GM12873 (cell line): ENCODE results near the gene GTF2H1.

Experiments used
- TF ChIP-seq, protein P1 (sequence below): IDR thresholded peaks from 2 replicates; pipeline ENCODE4 v1.5.1; 2012; ENCODE audit warnings: low read depth, mild to moderate bottlenecking, moderate library complexity, low read length, control low read depth; ENCODE audit not compliant: insufficient read depth; ENCODE audit errors: missing control alignments

GTF2H1 gene

DNA sequence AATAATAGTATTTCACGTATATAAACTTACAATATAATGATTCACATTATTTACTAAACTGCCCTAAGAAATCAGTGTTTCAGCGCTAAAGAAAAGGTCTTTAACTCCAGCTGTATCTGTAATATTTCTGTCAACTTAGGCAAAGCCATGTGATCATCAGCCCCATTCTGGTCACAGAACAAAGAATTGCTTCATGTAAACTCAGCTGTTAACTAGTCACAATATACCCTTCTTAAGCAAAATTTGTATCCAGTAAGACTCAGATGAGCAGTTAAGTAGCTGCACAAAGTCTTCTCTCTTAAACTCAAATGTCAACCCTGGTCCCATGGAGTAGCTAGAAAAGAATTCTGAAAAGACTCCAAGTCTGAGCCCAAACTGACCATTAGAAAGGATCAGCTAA is 27.1 kb upstream of the GTF2H1 start:
- TF ChIP-seq, protein P1, sequence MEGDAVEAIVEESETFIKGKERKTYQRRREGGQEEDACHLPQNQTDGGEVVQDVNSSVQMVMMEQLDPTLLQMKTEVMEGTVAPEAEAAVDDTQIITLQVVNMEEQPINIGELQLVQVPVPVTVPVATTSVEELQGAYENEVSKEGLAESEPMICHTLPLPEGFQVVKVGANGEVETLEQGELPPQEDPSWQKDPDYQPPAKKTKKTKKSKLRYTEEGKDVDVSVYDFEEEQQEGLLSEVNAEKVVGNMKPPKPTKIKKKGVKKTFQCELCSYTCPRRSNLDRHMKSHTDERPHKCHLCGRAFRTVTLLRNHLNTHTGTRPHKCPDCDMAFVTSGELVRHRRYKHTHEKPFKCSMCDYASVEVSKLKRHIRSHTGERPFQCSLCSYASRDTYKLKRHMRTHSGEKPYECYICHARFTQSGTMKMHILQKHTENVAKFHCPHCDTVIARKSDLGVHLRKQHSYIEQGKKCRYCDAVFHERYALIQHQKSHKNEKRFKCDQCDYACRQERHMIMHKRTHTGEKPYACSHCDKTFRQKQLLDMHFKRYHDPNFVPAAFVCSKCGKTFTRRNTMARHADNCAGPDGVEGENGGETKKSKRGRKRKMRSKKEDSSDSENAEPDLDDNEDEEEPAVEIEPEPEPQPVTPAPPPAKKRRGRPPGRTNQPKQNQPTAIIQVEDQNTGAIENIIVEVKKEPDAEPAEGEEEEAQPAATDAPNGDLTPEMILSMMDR = no peak

DNA sequence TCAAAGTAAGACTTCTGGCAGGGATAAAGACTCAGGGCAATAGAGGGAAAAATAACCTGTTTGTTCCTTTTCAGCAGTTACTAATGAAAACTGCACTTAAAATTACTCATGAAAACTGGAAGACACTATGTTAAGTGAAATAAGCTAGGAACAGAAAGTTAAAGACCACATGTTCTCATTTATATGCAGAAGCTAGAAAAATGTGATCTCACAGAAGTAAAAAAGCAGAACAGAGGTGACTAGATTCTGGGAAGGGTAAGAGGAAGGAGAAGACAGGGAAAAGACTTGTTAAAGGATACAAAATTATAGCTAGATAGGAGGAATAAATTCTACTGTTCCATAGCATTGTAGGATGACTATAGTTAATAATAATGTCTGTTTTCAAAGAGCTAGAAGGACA is 22.6 kb upstream of the GTF2H1 start:
- TF ChIP-seq, protein P1 = no peak

DNA sequence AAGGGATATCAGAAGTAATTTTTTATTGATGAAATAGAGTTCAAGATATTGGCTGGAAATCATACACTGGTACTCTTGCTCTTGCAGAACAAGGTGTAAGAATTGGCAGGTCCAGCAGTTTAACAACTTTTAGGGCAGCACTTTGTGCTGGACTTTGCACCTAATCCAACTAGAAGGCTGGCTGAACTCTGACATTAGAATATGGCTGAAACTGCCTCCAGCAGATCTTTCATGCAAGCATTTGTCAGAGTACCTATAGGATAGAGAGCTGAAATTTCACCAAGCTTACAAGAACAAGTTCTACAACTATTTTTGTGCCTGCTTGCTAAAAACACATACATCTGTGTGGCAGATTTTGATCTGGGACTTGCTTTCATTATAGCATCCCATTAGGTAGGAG is 17.6 kb upstream of the GTF2H1 start:
- TF ChIP-seq, protein P1 = no peak

DNA sequence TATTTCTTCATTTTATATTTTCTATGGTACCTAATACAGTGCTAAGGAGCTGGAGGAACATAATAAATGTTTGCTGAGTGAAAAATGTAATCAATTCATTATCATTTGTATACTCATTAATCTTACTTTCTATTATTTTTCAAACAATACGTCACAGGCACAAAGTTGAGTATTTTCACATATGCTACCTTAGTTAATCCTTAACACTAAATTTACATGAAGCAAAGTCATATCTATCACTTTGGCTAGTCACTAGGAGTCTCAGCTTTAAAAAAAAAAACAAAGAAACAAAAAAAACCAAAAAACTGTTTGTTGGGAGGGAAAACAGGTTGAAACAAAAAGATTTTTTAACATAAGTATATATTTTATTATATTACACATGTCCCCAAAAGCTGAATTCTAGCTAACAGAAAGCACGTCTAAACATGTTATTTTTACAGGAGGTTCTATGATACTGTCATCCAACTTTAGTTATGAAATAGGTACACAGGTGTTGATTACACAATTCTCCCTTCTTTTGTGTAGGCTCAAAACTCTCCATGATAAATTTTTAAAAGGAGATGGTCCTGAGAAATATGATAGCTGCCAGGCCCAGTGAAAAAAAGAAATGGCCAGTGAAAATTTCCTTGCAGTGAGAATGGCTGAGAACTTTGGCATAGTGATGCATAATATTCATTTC is 14.8 kb upstream of the GTF2H1 start:
- TF ChIP-seq, protein P1 = no peak

DNA sequence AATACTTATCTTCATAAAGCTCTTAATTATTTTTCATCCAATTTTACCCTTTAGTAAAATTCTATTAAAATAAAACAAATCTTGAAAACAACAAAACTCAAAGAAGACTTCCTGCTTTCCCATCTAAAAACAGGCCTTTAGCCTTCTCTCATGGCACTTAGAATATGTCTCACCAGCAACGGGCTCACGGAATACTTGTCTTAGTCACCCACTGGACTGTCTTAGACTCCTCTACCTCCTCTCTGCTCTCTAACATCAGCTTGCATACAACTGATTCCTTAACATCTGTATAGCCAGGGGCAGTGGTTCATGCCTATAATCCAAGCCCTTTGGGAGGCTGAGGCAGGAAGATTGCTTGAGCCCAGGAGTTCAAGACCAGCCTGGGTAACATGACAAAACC is 14.1 kb upstream of the GTF2H1 start:
- TF ChIP-seq, protein P1 = no peak

DNA sequence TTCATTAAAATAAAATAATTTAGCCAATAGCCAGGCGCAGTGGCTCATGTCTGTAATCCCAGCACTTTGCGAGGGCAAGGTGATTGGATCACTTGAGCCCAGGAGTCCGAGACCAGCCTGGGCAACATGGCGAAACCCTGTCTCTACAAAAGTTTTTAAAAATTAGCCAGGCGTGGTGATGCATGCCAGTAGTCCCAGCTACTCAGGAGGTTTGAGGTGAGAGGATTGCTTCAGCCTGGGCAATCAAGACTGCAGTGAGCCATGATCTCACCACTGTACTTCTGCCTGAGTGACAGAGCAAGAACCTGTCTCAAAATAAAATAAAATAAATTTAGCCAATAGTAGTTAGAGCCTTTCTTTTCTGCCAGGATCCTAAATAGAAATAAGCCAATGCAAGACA is 12.7 kb upstream of the GTF2H1 start:
- TF ChIP-seq, protein P1 = no peak

DNA sequence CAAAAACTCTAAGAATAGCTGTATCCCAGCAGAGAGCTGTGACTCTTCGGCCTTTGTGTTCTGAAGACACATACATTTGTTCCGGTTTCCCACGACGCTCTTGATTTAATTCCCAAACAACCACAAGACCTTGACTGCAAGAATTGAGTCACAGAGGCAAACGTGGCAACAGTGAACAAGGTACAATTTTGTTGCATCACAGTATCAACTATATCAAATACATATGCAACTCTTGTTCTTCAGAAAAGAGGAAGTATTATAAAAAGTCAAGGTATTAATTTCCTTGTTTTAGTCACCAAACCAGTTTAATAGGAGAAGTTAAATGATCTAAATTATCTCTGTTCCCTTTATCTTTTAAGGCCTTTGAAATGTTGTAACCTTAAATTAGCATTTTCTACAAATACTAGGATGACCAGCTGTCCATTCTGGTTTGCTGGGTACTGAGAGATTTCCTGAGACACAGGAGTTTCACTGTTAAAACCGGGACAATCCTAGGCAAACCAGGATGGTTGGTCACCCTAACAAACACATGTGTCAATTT is 11.5 kb upstream of the GTF2H1 start:
- TF ChIP-seq, protein P1 = no peak

DNA sequence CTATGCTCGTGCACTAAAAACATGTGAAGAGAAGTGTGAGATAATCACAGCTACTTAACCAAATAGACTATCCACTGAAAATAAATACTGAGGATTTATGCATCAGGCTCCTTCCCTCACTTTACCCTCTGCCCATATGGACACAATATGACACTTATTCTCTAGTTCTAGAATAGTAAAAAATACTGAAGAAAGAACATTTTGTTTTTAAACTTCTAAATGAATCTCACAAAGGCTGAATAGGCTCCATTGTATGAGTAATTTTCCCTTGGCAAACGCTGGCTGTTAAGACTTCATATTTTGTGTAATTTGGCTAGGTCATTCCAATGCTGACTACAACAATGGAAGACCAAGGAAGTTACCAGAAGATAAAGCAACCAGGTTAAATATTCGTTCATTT is 10.4 kb upstream of the GTF2H1 start:
- TF ChIP-seq, protein P1 = no peak
